HL-60 (cell line): ENCODE results near the gene KLHDC4.

Source experiments
- DNase-seq, 2 experiments: peaks; one replicate each; pipeline ENCODE4 v3.0.0-alpha.2; 2010 to 2020; ENCODE audit warnings: low read depth in 1 of 2, low spot score in 1 of 2
- H3K27ac ChIP-seq: fragments of 250-450 bp; sonication (Bioruptor Pico); replicated peaks from 2 replicates; pipeline ENCODE4 v1.5.1; 2020; ENCODE audit warnings: mild to moderate bottlenecking, moderate library complexity
- H3K27me3 ChIP-seq: fragments of 250-450 bp; sonication (Bioruptor Pico); 2 replicates; pipeline ENCODE4 v1.5.1; 2021; ENCODE audit warnings: mild to moderate bottlenecking, moderate library complexity; ENCODE audit not compliant: insufficient read depth, poor library complexity, severe bottlenecking
- H3K4me3 ChIP-seq: replicated peaks from 2 replicates; pipeline ENCODE4 v1.5.1; 2011; ENCODE audit warnings: mild to moderate bottlenecking, control low read depth, low read length; ENCODE audit not compliant: insufficient read depth
- CTCF ChIP-seq: IDR thresholded peaks from one replicate; pipeline ENCODE4 v1.5.1; 2011; ENCODE audit warnings: low read length, control low read depth, inconsistent platforms; ENCODE audit not compliant: insufficient read depth
- GABPA ChIP-seq: IDR thresholded peaks from 2 replicates; pipeline ENCODE4 v1.6.1; 2012; ENCODE audit warnings: low read depth
- POLR2AphosphoS5 ChIP-seq: IDR thresholded peaks from 2 replicates; pipeline ENCODE4 v1.6.1; 2012; ENCODE audit warnings: low read depth
- REST ChIP-seq: IDR thresholded peaks from 2 replicates; pipeline ENCODE4 v1.6.1; 2012; ENCODE audit warnings: low read depth; ENCODE audit not compliant: insufficient replicate concordance
- SPI1 ChIP-seq: IDR thresholded peaks from 2 replicates; pipeline ENCODE4 v1.6.1; 2012; ENCODE audit warnings: low read depth, mild to moderate bottlenecking, borderline replicate concordance

The KLHDC4 gene

GRCh38 chr16:87735270-87736007 lies 30.3 kb downstream of the KLHDC4 start:
- no peak overlapping the region for H3K4me3 ChIP-seq
- H3K27ac ChIP-seq, result no peak overlapping the region
- DNase-seq, result no peak
- TF ChIP-seq GABPA (no peak), REST (no peak), POLR2AphosphoS5 (no peak), SPI1 (no peak), CTCF (no peak)
- H3K27me3 ChIP-seq, result no peaks in the 10 kb centered on the region

- H3K4me3 ChIP-seq, result no peak overlapping the region
- no peak for DNase-seq
- no peak for TF ChIP-seq REST
- TF ChIP-seq SPI1, result no peak
- TF ChIP-seq POLR2AphosphoS5, result no peak
- TF ChIP-seq CTCF, result no peak
- TF ChIP-seq GABPA, result no peak
- no peak overlapping the region for H3K27ac ChIP-seq
- no peaks in the 10 kb centered on the region for H3K27me3 ChIP-seq
Observed at GRCh38 chr16:87734644-87735043, 31.1 kb downstream of the KLHDC4 start.

GRCh38 chr16:87733190-87733589 lies 32.6 kb downstream of the KLHDC4 start:
- TF ChIP-seq CTCF, result no peak
- no peak for TF ChIP-seq SPI1
- TF ChIP-seq POLR2AphosphoS5, result no peak
- no peak for TF ChIP-seq REST
- TF ChIP-seq GABPA, result no peak
- Histone ChIP-seq H3K4me3 (no peak overlapping the region), H3K27me3 (no peaks in the 10 kb centered on the region), H3K27ac (no peak overlapping the region)
- no peak for DNase-seq
